DOHH2 (cell line): ENCODE results near the gene PLPP7.

ENCODE experiments used
- H3F3A ChIP-seq: fragments of 200-600 bp; sonication (generic), shearing (Covaris generic); 2 replicates; pipeline ENCODE4 v1.6.0; 2016; ENCODE audit warnings: antibody characterized with exemption, mild to moderate bottlenecking; ENCODE audit not compliant: control insufficient read depth, insufficient read depth
- H3K27ac ChIP-seq: fragments of 200-600 bp; sonication (generic); 2 replicates; pipeline ENCODE4 v1.5.1; 2014; ENCODE audit warnings: low read depth, mild to moderate bottlenecking, low read length, moderate library complexity
- H3K27me3 ChIP-seq: fragments of 200-600 bp; sonication (generic); 2 replicates; pipeline ENCODE4 v1.6.1; 2014; ENCODE audit warnings: mild to moderate bottlenecking, low read length, mixed read lengths; ENCODE audit not compliant: control insufficient read depth
- H3K36me3 ChIP-seq: fragments of 200-600 bp; sonication (generic); 2 replicates; pipeline ENCODE4 v1.6.1; 2014; ENCODE audit warnings: mild to moderate bottlenecking, low read length, moderate library complexity, mixed read lengths; ENCODE audit not compliant: control insufficient read depth
- H3K4me1 ChIP-seq: fragments of 200-600 bp; sonication (generic); 2 replicates; pipeline ENCODE4 v1.6.1; 2014; ENCODE audit warnings: mild to moderate bottlenecking, low read length, mixed read lengths; ENCODE audit not compliant: control insufficient read depth
- H3K4me2 ChIP-seq: fragments of 200-600 bp; sonication (generic); 2 replicates; pipeline ENCODE4 v1.6.0; 2014; ENCODE audit warnings: mild to moderate bottlenecking, low read length, moderate library complexity
- H3K4me3 ChIP-seq: fragments of 200-600 bp; sonication (generic); 2 replicates; pipeline ENCODE4 v1.5.1; 2014; ENCODE audit warnings: mild to moderate bottlenecking, low read length, mixed read lengths
- H3K79me2 ChIP-seq: fragments of 200-600 bp; sonication (generic); 2 replicates; pipeline ENCODE4 v1.6.1; 2014; ENCODE audit warnings: mild to moderate bottlenecking, low read length, mixed read lengths; ENCODE audit not compliant: control insufficient read depth
- H3K9me2 ChIP-seq: fragments of 200-600 bp; sonication (generic); replicated peaks from 2 replicates; pipeline ENCODE4 v1.6.1; 2014; ENCODE audit warnings: mild to moderate bottlenecking, low read length, mixed read lengths; ENCODE audit not compliant: control insufficient read depth
- H3K9me3 ChIP-seq: fragments of 200-600 bp; sonication (generic); 2 replicates; pipeline ENCODE4 v1.6.1; 2014; ENCODE audit warnings: antibody characterized with exemption, low read length, mixed read lengths; ENCODE audit not compliant: control insufficient read depth, insufficient read depth
- H4K20me1 ChIP-seq: fragments of 200-600 bp; sonication (generic); 2 replicates; pipeline ENCODE4 v1.6.0; 2014; ENCODE audit warnings: low read depth, mild to moderate bottlenecking, antibody characterized with exemption, low read length, moderate library complexity; ENCODE audit not compliant: control insufficient read depth, insufficient read depth
- EZH2phosphoT487 ChIP-seq: fragments of 200-600 bp; sonication (generic); IDR thresholded peaks from 2 replicates; pipeline ENCODE4 v1.6.1; 2017; ENCODE audit warnings: borderline replicate concordance, mild to moderate bottlenecking, antibody characterized with exemption, low read length, moderate library complexity, mixed read lengths
- TF ChIP-seq, protein P1 (sequence below): fragments of 200-600 bp; sonication (generic); IDR thresholded peaks from one replicate; pipeline ENCODE4 v1.5.1; 2014; ENCODE audit warnings: antibody characterized with exemption, mild to moderate bottlenecking, low read depth, low read length; ENCODE audit not compliant: poor library complexity, severe bottlenecking

Gene PLPP7

DNA sequence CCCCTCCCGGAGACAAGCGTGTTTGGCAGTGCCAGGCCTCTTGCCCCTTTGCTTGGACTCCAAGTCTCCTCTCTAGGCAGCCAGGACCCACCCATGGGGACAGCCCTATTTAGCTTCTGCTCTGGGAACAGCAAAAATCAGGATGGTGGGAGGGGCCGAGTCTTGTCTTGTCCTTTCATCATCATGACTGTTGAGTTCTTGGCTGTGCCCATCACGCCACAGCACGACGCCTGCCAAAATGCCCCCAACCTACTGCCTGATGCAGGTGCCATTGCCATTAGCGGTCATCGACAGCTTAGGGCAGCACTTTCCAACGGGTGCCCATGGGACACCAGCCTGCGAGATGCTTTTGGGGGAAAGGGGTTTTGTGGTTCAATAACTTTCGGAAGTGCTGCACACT lies 18.9 kb downstream of the PLPP7 start:
- Histone ChIP-seq H4K20me1 (no peaks in the 10 kb centered on the region), H3K27ac (no peak overlapping the region), H3K4me1 (no peaks in the 10 kb centered on the region), H3K27me3 (peaks cover 9% of the 10 kb centered on the region), H3F3A (no peaks in the 10 kb centered on the region), H3K4me2 (no peak overlapping the region), H3K36me3 (no peaks in the 10 kb centered on the region), H3K79me2 (no peaks in the 10 kb centered on the region), H3K9me2 (no peaks in the 10 kb centered on the region), H3K4me3 (no peak overlapping the region), H3K9me3 (no peaks in the 10 kb centered on the region)
- TF ChIP-seq EZH2phosphoT487, result no peak
- TF ChIP-seq, protein P1, sequence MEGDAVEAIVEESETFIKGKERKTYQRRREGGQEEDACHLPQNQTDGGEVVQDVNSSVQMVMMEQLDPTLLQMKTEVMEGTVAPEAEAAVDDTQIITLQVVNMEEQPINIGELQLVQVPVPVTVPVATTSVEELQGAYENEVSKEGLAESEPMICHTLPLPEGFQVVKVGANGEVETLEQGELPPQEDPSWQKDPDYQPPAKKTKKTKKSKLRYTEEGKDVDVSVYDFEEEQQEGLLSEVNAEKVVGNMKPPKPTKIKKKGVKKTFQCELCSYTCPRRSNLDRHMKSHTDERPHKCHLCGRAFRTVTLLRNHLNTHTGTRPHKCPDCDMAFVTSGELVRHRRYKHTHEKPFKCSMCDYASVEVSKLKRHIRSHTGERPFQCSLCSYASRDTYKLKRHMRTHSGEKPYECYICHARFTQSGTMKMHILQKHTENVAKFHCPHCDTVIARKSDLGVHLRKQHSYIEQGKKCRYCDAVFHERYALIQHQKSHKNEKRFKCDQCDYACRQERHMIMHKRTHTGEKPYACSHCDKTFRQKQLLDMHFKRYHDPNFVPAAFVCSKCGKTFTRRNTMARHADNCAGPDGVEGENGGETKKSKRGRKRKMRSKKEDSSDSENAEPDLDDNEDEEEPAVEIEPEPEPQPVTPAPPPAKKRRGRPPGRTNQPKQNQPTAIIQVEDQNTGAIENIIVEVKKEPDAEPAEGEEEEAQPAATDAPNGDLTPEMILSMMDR, result no peak

DNA sequence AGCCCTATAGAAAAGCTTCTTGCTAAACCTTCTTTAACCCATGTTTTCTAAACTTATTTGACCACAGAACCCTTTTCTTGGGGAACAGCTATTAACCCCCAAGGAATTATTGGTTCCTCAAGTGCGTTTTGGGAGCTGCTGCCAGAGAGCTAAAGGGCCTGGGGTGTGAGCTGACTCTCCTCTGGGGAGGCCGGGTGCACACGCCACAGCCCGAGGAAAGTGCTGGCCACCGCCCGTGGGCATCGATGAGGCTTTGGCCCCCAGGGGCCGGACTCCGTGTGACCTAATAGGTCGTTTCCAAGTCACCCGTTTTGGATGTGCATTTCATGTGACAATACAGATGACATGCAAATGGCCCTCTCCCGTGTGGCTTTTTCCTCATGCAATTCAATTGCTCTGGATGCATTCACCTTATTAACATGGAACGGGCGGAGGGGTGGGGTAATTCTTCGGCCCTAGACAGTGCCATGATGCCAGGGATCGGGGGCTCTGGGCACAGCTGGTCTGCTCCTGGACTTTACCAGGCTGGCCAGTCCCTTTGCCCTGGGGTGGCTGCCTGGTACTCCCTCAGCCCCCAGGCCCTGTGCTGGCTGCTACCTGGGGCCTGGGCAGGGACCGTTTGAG lies 19.5 kb downstream of the PLPP7 start:
- Histone ChIP-seq H3K4me3 (no peak overlapping the region), H3K36me3 (no peaks in the 10 kb centered on the region), H3F3A (no peaks in the 10 kb centered on the region), H4K20me1 (no peaks in the 10 kb centered on the region), H3K9me2 (no peaks in the 10 kb centered on the region), H3K4me2 (no peak overlapping the region), H3K27me3 (peaks cover 9% of the 10 kb centered on the region), H3K27ac (no peak overlapping the region), H3K79me2 (no peaks in the 10 kb centered on the region), H3K4me1 (no peaks in the 10 kb centered on the region), H3K9me3 (no peaks in the 10 kb centered on the region)
- TF ChIP-seq, protein P1, result no peak
- TF ChIP-seq EZH2phosphoT487, result no peak

DNA sequence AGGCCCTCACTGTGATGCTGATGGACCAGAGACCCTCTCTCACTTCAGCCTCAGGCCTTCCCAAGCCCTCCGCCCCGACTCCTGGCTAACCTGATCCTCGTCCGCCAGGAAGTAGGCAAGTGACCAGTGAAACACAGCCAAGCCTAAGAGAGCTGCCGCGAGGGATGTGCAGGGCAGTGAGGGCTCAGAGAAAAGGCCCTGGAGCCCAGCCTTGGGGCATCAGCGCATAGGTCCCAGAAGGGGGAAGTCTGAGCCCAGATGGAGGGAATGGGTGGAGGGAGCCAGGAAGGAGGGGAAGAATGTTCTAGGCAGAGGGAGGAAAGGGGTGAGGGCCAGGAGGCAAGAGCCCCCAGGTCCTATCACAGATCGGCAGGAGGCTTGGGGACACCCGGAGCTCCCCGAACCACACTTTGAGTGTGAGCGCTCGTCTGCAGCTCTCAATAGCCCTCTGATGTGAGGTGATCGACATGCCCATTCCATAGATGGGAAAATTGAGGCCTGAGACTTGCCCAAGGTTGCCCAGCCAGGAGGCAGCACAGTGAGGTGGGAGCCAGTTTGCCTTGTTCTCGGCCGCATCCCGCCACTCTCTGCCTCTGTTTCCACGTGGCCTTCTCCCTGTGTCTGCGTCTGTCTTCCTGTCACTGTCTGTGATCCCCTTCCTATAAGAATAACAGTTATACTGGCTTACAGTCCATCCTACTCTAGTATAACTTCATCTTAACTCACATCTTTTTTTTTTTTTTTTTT lies 20.2 kb downstream of the PLPP7 start:
- TF ChIP-seq EZH2phosphoT487, result no peak
- TF ChIP-seq, protein P1, result no peak

More for the DNA sequence above, 20.2 kb downstream of the PLPP7 start:
- H3K4me1 ChIP-seq, result no peaks in the 10 kb centered on the region
- no peak overlapping the region for H3K27ac ChIP-seq
- peaks cover 9% of the 10 kb centered on the region for H3K27me3 ChIP-seq
- no peaks in the 10 kb centered on the region for H3K36me3 ChIP-seq
- H4K20me1 ChIP-seq, result no peaks in the 10 kb centered on the region
- no peak overlapping the region for H3K4me2 ChIP-seq
- H3K9me2 ChIP-seq, result no peaks in the 10 kb centered on the region
- no peak overlapping the region for H3K4me3 ChIP-seq
- H3K79me2 ChIP-seq, result no peaks in the 10 kb centered on the region
- H3F3A ChIP-seq, result no peaks in the 10 kb centered on the region
- no peaks in the 10 kb centered on the region for H3K9me3 ChIP-seq
